ENCODE measurements around the gene KCNAB1.

Gene KCNAB1

GRCh38 chr3:156246961-156247725, 126.8 kb downstream of the KCNAB1 start:
- no peak overlapping the region for H3K4me2 ChIP-seq (ENCODE audit: low read depth, low read length, poor library complexity, severe bottlenecking)
- no peak overlapping the region for H2AFZ ChIP-seq (ENCODE audit: low read depth, low read length, severe bottlenecking)
- TF ChIP-seq CTCF (IDR thresholded peaks at IDR 0.05; ENCODE audit: insufficient read depth, low read length, poor library complexity, severe bottlenecking) (no peak), EZH2phosphoT487 (conservative IDR thresholded peaks at IDR 0.05; ENCODE audit: low read length) (no peak)
- no peaks in the 10 kb centered on the region for H3K79me2 ChIP-seq (ENCODE audit: insufficient read depth, low read length)
- no peaks in the 10 kb centered on the region for H4K20me1 ChIP-seq (ENCODE audit: low read depth, low read length)
- H3K9me3 ChIP-seq (ENCODE audit: insufficient read depth, low read length), result no peaks in the 10 kb centered on the region
- no peaks in the 10 kb centered on the region for H3K9me2 ChIP-seq (replicated peaks; ENCODE audit: insufficient read depth, low read length)
- no peak overlapping the region for H3K27ac ChIP-seq (ENCODE audit: low read depth, low read length)
- H3K27me3 ChIP-seq (ENCODE audit: low read length), result no peaks in the 10 kb centered on the region
- no peak overlapping the region for H3K9ac ChIP-seq (ENCODE audit: low read length)
- H3K4me3 ChIP-seq (ENCODE audit: insufficient read depth, low read length, poor library complexity, severe bottlenecking), result no peak overlapping the region
- H3K36me3 ChIP-seq (ENCODE audit: low read length), result no peaks in the 10 kb centered on the region
- H3F3A ChIP-seq (ENCODE audit: insufficient read depth), result no peaks in the 10 kb centered on the region

DNA sequence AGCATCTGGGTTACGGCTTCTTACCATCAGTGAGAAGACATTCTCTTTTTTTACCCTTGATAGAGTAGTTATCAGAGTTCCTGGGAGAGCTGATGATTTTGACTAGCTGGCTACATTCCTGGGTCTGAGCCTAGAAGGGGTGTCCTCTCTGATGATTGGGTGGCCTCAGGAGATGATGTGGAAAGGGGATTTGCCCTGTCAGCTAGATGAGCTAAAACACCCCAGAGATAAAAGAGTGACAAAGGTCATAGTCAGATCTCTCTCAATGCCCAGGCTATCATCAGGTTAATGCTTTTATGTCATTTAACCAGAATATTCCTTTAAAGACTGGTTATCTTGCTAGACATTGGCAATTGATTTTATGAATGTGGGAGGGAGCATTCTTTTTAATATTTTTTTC, 130.2 kb downstream of the KCNAB1 start:
- Histone ChIP-seq H3F3A (ENCODE audit: insufficient read depth) (no peaks in the 10 kb centered on the region), H3K9me2 (replicated peaks; ENCODE audit: insufficient read depth, low read length) (no peaks in the 10 kb centered on the region), H3K9me3 (ENCODE audit: insufficient read depth, low read length) (no peaks in the 10 kb centered on the region), H2AFZ (ENCODE audit: low read depth, low read length, severe bottlenecking) (no peak overlapping the region), H3K9ac (ENCODE audit: low read length) (no peak overlapping the region), H3K36me3 (ENCODE audit: low read length) (no peaks in the 10 kb centered on the region), H3K4me3 (ENCODE audit: insufficient read depth, low read length, poor library complexity, severe bottlenecking) (no peak overlapping the region), H3K79me2 (ENCODE audit: insufficient read depth, low read length) (no peaks in the 10 kb centered on the region), H3K27me3 (ENCODE audit: low read length) (no peaks in the 10 kb centered on the region), H3K4me2 (ENCODE audit: low read depth, low read length, poor library complexity, severe bottlenecking) (no peak overlapping the region), H3K27ac (ENCODE audit: low read depth, low read length) (no peak overlapping the region), H4K20me1 (ENCODE audit: low read depth, low read length) (no peaks in the 10 kb centered on the region)
- TF ChIP-seq CTCF (IDR thresholded peaks at IDR 0.05; ENCODE audit: insufficient read depth, low read length, poor library complexity, severe bottlenecking) (no peak), EZH2phosphoT487 (conservative IDR thresholded peaks at IDR 0.05; ENCODE audit: low read length) (no peak)

DNA sequence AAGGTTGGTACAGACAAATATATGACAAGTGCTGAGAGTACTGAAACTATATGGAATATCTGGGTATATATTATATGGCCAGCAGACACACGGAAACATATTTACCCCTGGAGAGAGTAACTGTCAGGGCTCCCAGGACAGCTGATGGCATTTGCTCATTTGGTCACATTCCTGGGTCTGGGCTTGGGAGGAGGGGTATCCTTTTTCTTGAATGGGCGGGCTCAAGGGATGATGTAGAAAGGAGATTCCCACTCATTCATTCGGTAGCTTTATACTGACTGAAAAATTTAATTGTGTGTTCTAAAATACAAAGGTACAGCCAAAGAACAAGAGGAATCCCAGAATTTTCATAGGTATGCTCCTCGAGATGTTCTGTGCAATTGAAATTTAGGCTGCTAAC, 131.0 kb downstream of the KCNAB1 start:
- TF ChIP-seq EZH2phosphoT487 (conservative IDR thresholded peaks at IDR 0.05; ENCODE audit: low read length) (no peak), CTCF (IDR thresholded peaks at IDR 0.05; ENCODE audit: insufficient read depth, low read length, poor library complexity, severe bottlenecking) (no peak)
- Histone ChIP-seq H3K9me2 (replicated peaks; ENCODE audit: insufficient read depth, low read length) (no peaks in the 10 kb centered on the region), H3K79me2 (ENCODE audit: insufficient read depth, low read length) (no peaks in the 10 kb centered on the region), H3K27me3 (ENCODE audit: low read length) (no peaks in the 10 kb centered on the region), H3F3A (ENCODE audit: insufficient read depth) (no peaks in the 10 kb centered on the region), H2AFZ (ENCODE audit: low read depth, low read length, severe bottlenecking) (no peak overlapping the region), H3K9ac (ENCODE audit: low read length) (no peak overlapping the region), H4K20me1 (ENCODE audit: low read depth, low read length) (no peaks in the 10 kb centered on the region), H3K4me3 (ENCODE audit: insufficient read depth, low read length, poor library complexity, severe bottlenecking) (no peak overlapping the region), H3K27ac (ENCODE audit: low read depth, low read length) (no peak overlapping the region), H3K36me3 (ENCODE audit: low read length) (no peaks in the 10 kb centered on the region), H3K4me2 (ENCODE audit: low read depth, low read length, poor library complexity, severe bottlenecking) (no peak overlapping the region), H3K9me3 (ENCODE audit: insufficient read depth, low read length) (no peaks in the 10 kb centered on the region)
